Right lobe of liver (tissue), 4 donors: ENCODE data around the gene PTPRT.

ENCODE experiments used
- CTCF ChIP-seq, 4 donors: fragments of 200-600 bp in 3 of 4; fragments of 450-650 bp in 1 of 4; IDR thresholded peaks; one replicate each; pipeline versions ENCODE4 v1.5.1 to v1.8.0; 2016 to 2022; ENCODE audit warnings: antibody characterized with exemption in 4 of 4, mild to moderate bottlenecking in 2 of 4
- POLR2A ChIP-seq: fragments of 450-650 bp; IDR thresholded peaks from one replicate; pipeline ENCODE4 v1.6.1; 2017; ENCODE audit warnings: antibody characterized with exemption, mild to moderate bottlenecking
- donor health status: DM: no; HTN: no; CAD: no.
- donor health status: DM: no; HTN: no; CAD: no.
- donor health status: DM: no; HTN: yes; CAD: no.

- TF ChIP-seq CTCF (IDR thresholded peaks at IDR 0.05) = no peak
- TF ChIP-seq POLR2A = no peak
Observed at GRCh38 chr20:43196243-43196642, 6.5 kb upstream of the PTPRT start.
